Thyroid gland (tissue), 4 donors: Measurements from ENCODE around the gene BTF3L4.

Source experiments
- CTCF ChIP-seq, 6 experiments: fragments of 200-600 bp in 3 of 6; fragments of 450-650 bp in 3 of 6; sonication (generic) in 3 of 6; IDR thresholded peaks; one replicate each; pipeline ENCODE4 v1.5.1; 2016 to 2019; ENCODE audit warnings: antibody characterized with exemption in 6 of 6, mild to moderate bottlenecking in 2 of 6, inconsistent platforms in 1 of 6, moderate library complexity in 1 of 6
- POLR2A ChIP-seq, 2 donors: fragments of 450-650 bp; IDR thresholded peaks; one replicate each; pipeline ENCODE4 v1.6.1; 2017; ENCODE audit warnings: antibody characterized with exemption in 2 of 2, mild to moderate bottlenecking in 2 of 2, moderate library complexity in 1 of 2

GRCh38 chr1:52041551-52042185, 14.4 kb upstream of the BTF3L4 start:
- TF ChIP-seq CTCF (IDR thresholded peaks at IDR 0.05) (no peak), POLR2A (IDR thresholded peaks at IDR 0.05) (no peak)
